GM23248 (cell line): ENCODE measurements around the gene CSHL1. TPM values are rescaled to one million over a fixed set of nuclear protein-coding genes. Genes with fewer than 3 reads are reported as not detected.

ENCODE experiments used
- DNase-seq: peaks from one replicate; pipeline ENCODE4 v3.0.0-alpha.2; 2015
- H2AFZ ChIP-seq: fragments of 200-600 bp; sonication (generic); 2 replicates; pipeline ENCODE4 v1.6.1; 2016; ENCODE audit warnings: antibody characterized with exemption
- H3F3A ChIP-seq: fragments of 200-600 bp; sonication (generic); 2 replicates; pipeline ENCODE4 v1.6.1; 2016; ENCODE audit warnings: mild to moderate bottlenecking, antibody characterized with exemption, mixed run types; ENCODE audit not compliant: insufficient read depth
- H3K27ac ChIP-seq: fragments of 200-600 bp; sonication (generic); 2 replicates; pipeline ENCODE4 v1.5.1; 2016; ENCODE audit warnings: mild to moderate bottlenecking
- H3K27me3 ChIP-seq: fragments of 200-600 bp; sonication (generic); replicated peaks from 2 replicates; pipeline ENCODE4 v1.6.1; 2016; ENCODE audit warnings: mild to moderate bottlenecking; ENCODE audit not compliant: insufficient read depth
- H3K36me3 ChIP-seq: fragments of 200-600 bp; sonication (generic); 2 replicates; pipeline ENCODE4 v1.6.1; 2016; ENCODE audit warnings: low read depth, mild to moderate bottlenecking
- H3K4me1 ChIP-seq: fragments of 200-600 bp; sonication (generic); 2 replicates; pipeline ENCODE4 v1.6.1; 2016; ENCODE audit warnings: mild to moderate bottlenecking; ENCODE audit not compliant: insufficient read depth
- H3K4me2 ChIP-seq: fragments of 200-600 bp; sonication (generic); one replicate; pipeline ENCODE4 v1.6.1; 2016; ENCODE audit warnings: mild to moderate bottlenecking; ENCODE audit not compliant: unreplicated experiment
- H3K4me3 ChIP-seq: fragments of 200-600 bp; sonication (generic); 2 replicates; pipeline ENCODE4 v1.5.1; 2016; ENCODE audit warnings: mild to moderate bottlenecking
- H3K79me2 ChIP-seq: fragments of 200-600 bp; sonication (generic); 2 replicates; pipeline ENCODE4 v1.6.1; 2016; ENCODE audit warnings: mild to moderate bottlenecking; ENCODE audit not compliant: insufficient read depth
- H3K9ac ChIP-seq: fragments of 200-600 bp; sonication (generic); 2 replicates; pipeline ENCODE4 v1.6.1; 2016; ENCODE audit warnings: mild to moderate bottlenecking
- H3K9me2 ChIP-seq: fragments of 200-600 bp; sonication (generic); 2 replicates; pipeline ENCODE4 v1.6.1; 2016; ENCODE audit warnings: mixed run types, mild to moderate bottlenecking, moderate library complexity; ENCODE audit not compliant: insufficient read depth
- H3K9me3 ChIP-seq: fragments of 200-600 bp; sonication (generic); one replicate; pipeline ENCODE4 v1.6.1; 2017; ENCODE audit warnings: low read depth
- H4K20me1 ChIP-seq: fragments of 200-600 bp; sonication (generic); 2 replicates; pipeline ENCODE4 v1.6.0; 2016; ENCODE audit not compliant: insufficient read depth
- EZH2 ChIP-seq: fragments of 200-600 bp; sonication (generic); IDR thresholded peaks from 2 replicates; pipeline ENCODE4 v1.6.1; 2018; ENCODE audit warnings: antibody characterized with exemption, mild to moderate bottlenecking; ENCODE audit not compliant: insufficient read depth, poor library complexity, severe bottlenecking
- EZH2phosphoT487 ChIP-seq: fragments of 200-600 bp; sonication (generic); IDR thresholded peaks from 2 replicates; pipeline ENCODE4 v1.6.1; 2018; ENCODE audit warnings: antibody characterized with exemption, moderate library complexity, mild to moderate bottlenecking, low read depth; ENCODE audit not compliant: insufficient read depth
- WGBS, 2 experiments: methylation state at CpG; one replicate each; pipeline ENCODE4 v1.1.6; 2015 to 2017; ENCODE audit warnings: low lambda C conversion rate in 2 of 2, low coverage in 1 of 2; ENCODE audit errors: missing lambda C conversion rate in 2 of 2; 5-methylcytosine and 5-hydroxymethylcytosine counted together
- in situ Hi-C: fragments of 300-500 bp; cut with MboI; formaldehyde crosslinking; loops from 2 replicates; pipeline ENCODE4 v1.15.0; 2020
- polyA plus RNA-seq: library from polyadenylated mRNA; unstranded; fragments of >200 nt; fragmentation: Nextera tagmentation; extraction: Ambion mirVana; gene quantifications from 2 replicates; pipeline ENCODE4 v1.2.1, GENCODE V29; 2016
- total RNA-seq: library from RNA; depleted of rRNA; stranded (reverse); fragments of >200 nt; shearing (Covaris generic); gene quantifications from 2 replicates; pipeline ENCODE4 v1.2.3, GENCODE V29; 2014

Gene CSHL1
- total and polyA plus RNA-seq, 2 experiments from 2014 or later, result not detected

- TF ChIP-seq EZH2phosphoT487 (no peak), EZH2 (no peak)
- H3K9me3 ChIP-seq, result no peaks in the 10 kb centered on the region
- DNase-seq, result no peak
- H3K27me3 ChIP-seq, result peaks cover 14% of the 10 kb centered on the region
- no peak overlapping the region for H3K4me3 ChIP-seq
- no peak overlapping the region for H3K9ac ChIP-seq
- H3K79me2 ChIP-seq, result no peaks in the 10 kb centered on the region
- H3F3A ChIP-seq, result no peaks in the 10 kb centered on the region
- 86 to 93% methylated on average over 4 of the region's 4 CpGs for WGBS, 2 experiments
- no peak overlapping the region for H3K4me2 ChIP-seq
- no peaks in the 10 kb centered on the region for H3K4me1 ChIP-seq
- H4K20me1 ChIP-seq, result no peaks in the 10 kb centered on the region
- no peak overlapping the region for H2AFZ ChIP-seq
- H3K27ac ChIP-seq, result no peak overlapping the region
- in situ Hi-C loops, result no loop called here
- no peaks in the 10 kb centered on the region for H3K36me3 ChIP-seq
- no peaks in the 10 kb centered on the region for H3K9me2 ChIP-seq
Observed at GRCh38 chr17:63932721-63933120, 21.7 kb upstream of the CSHL1 start.

- DNase-seq, result no peak
- peaks cover 14% of the 10 kb centered on the region for H3K27me3 ChIP-seq
- no peaks in the 10 kb centered on the region for H3K4me1 ChIP-seq
- in situ Hi-C loops, result no loop called here
- WGBS, 2 experiments, result 71 to 82% methylated on average over 9 to 19 of the region's 19 CpGs
- H3F3A ChIP-seq, result no peaks in the 10 kb centered on the region
- H3K4me2 ChIP-seq, result no peak within 1 kb of the TSS
- no peak within 1 kb of the TSS for H2AFZ ChIP-seq
- TF ChIP-seq EZH2phosphoT487 (no peak), EZH2 (no peak)
- H3K9me2 ChIP-seq, result no peaks in the 10 kb centered on the region
- H3K79me2 ChIP-seq, result no peaks in the 10 kb centered on the region
- no peak within 1 kb of the TSS for H3K27ac ChIP-seq
- H4K20me1 ChIP-seq, result no peaks in the 10 kb centered on the region
- no peak within 1 kb of the TSS for H3K9ac ChIP-seq
- H3K9me3 ChIP-seq, result no peaks in the 10 kb centered on the region
- no peak within 1 kb of the TSS for H3K4me3 ChIP-seq
- no peaks in the 10 kb centered on the region for H3K36me3 ChIP-seq
Observed at GRCh38 chr17:63931981-63932561, 21.0 kb upstream of the CSHL1 start, which contains the start of gene CD79B. CD79B (minus strand) TSS chr17:63932331; CDS start chr17:63932261, 70 bp downstream.

DNA sequence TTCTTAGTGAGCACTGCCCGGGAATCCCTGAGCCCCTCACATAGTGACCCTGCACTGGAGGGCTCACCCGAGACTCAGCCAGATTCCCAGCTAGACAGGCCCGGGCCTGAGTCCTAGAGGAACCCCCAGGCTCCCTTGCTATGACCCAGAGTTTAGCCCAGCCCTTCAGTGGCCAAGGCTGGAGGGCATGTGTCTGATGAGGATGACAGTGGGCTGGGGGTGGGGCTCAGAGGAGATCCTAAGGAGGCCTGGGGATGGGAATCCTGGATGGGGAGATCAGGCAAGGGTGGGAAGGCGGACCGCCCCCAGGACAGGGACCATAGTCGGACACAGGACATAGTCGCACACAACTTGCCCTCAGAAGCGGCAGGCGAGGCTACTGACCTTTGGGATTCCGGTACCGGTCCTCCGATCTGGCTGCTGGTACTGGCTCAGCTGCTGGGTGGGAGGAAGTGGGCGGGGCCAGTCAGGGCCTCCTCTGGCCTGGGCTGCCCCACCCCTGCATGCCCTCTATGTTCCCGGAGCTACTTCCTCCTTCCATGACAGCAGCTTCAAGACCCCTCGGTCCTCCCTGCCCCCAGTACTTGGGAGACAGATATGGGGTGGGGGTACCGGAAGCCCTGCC lies 20.0 kb upstream of the CSHL1 start:
- 75 to 76% methylated on average over 11 to 16 of the region's 16 CpGs for WGBS, 2 experiments

GRCh38 chr17:63929860-63930766 lies 19.1 kb upstream of the CSHL1 start:
- Histone ChIP-seq H3K27ac (no peak overlapping the region), H3K4me3 (no peak overlapping the region), H4K20me1 (no peaks in the 10 kb centered on the region), H3K9me2 (no peaks in the 10 kb centered on the region), H3F3A (no peaks in the 10 kb centered on the region), H3K4me1 (no peaks in the 10 kb centered on the region), H3K27me3 (peaks cover 7% of the 10 kb centered on the region; the same call in 1 of the 2 replicates), H3K79me2 (no peaks in the 10 kb centered on the region), H3K36me3 (no peaks in the 10 kb centered on the region), H3K4me2 (no peak overlapping the region), H3K9me3 (no peaks in the 10 kb centered on the region), H2AFZ (no peak overlapping the region), H3K9ac (no peak overlapping the region)
- 79 to 82% methylated on average over 24 of the region's 24 CpGs for WGBS, 2 experiments
- in situ Hi-C loops, result loop anchor here (10.0 kb wide), 2 partner anchors 95 to 205 kb away; partner anchors contain the start of genes ERN1 and ICAM2
- TF ChIP-seq EZH2phosphoT487, result no peak
- TF ChIP-seq EZH2, result no peak
- no peak for DNase-seq

More for the DNA sequence above, 20.0 kb upstream of the CSHL1 start:
- H3K36me3 ChIP-seq, result no peaks in the 10 kb centered on the region
- TF ChIP-seq EZH2 (no peak), EZH2phosphoT487 (no peak)
- no peak overlapping the region for H2AFZ ChIP-seq
- no peak overlapping the region for H3K4me3 ChIP-seq
- H3K27me3 ChIP-seq, result peaks cover 12% of the 10 kb centered on the region
- H3K4me2 ChIP-seq, result no peak overlapping the region
- no peaks in the 10 kb centered on the region for H3K9me3 ChIP-seq
- no peaks in the 10 kb centered on the region for H4K20me1 ChIP-seq
- H3K4me1 ChIP-seq, result no peaks in the 10 kb centered on the region
- H3K9me2 ChIP-seq, result no peaks in the 10 kb centered on the region
- no peaks in the 10 kb centered on the region for H3F3A ChIP-seq
- H3K79me2 ChIP-seq, result no peaks in the 10 kb centered on the region
- DNase-seq, result no peak
- in situ Hi-C loops, result no loop called here
- H3K9ac ChIP-seq, result no peak overlapping the region
- no peak overlapping the region for H3K27ac ChIP-seq
